HL-60 (cell line): Measurements from ENCODE around the gene BPIFB6.
A peak's percentile ranks its signal among the peaks of the same experiment; 100 is the strongest.

Source experiments
- DNase-seq, 2 experiments: peaks; one replicate each; pipeline ENCODE4 v3.0.0-alpha.2; 2010 to 2020; ENCODE audit warnings: low read depth in 1 of 2, low spot score in 1 of 2
- H3K27ac ChIP-seq: fragments of 250-450 bp; sonication (Bioruptor Pico); replicated peaks from 2 replicates; pipeline ENCODE4 v1.5.1; 2020; ENCODE audit warnings: mild to moderate bottlenecking, moderate library complexity
- H3K27me3 ChIP-seq: fragments of 250-450 bp; sonication (Bioruptor Pico); 2 replicates; pipeline ENCODE4 v1.5.1; 2021; ENCODE audit warnings: mild to moderate bottlenecking, moderate library complexity; ENCODE audit not compliant: insufficient read depth, poor library complexity, severe bottlenecking
- H3K4me3 ChIP-seq: replicated peaks from 2 replicates; pipeline ENCODE4 v1.5.1; 2011; ENCODE audit warnings: mild to moderate bottlenecking, control low read depth, low read length; ENCODE audit not compliant: insufficient read depth
- CTCF ChIP-seq: IDR thresholded peaks from one replicate; pipeline ENCODE4 v1.5.1; 2011; ENCODE audit warnings: low read length, control low read depth, inconsistent platforms; ENCODE audit not compliant: insufficient read depth
- GABPA ChIP-seq: IDR thresholded peaks from 2 replicates; pipeline ENCODE4 v1.6.1; 2012; ENCODE audit warnings: low read depth
- POLR2AphosphoS5 ChIP-seq: IDR thresholded peaks from 2 replicates; pipeline ENCODE4 v1.6.1; 2012; ENCODE audit warnings: low read depth
- REST ChIP-seq: IDR thresholded peaks from 2 replicates; pipeline ENCODE4 v1.6.1; 2012; ENCODE audit warnings: low read depth; ENCODE audit not compliant: insufficient replicate concordance
- SPI1 ChIP-seq: IDR thresholded peaks from 2 replicates; pipeline ENCODE4 v1.6.1; 2012; ENCODE audit warnings: low read depth, mild to moderate bottlenecking, borderline replicate concordance

Gene BPIFB6

GRCh38 chr20:33076662-33077372 lies 45.4 kb downstream of the BPIFB6 start:
- Histone ChIP-seq H3K27me3 (no peaks in the 10 kb centered on the region), H3K4me3 (no peak overlapping the region), H3K27ac (no peak overlapping the region)
- TF ChIP-seq REST (no peak), CTCF (peak; percentile 30), GABPA (no peak)
- peak in 1 of 2 experiments; percentile 7 for DNase-seq

GRCh38 chr20:33079259-33079658 lies 47.8 kb downstream of the BPIFB6 start, which contains the start of gene BPIFB4:
Gene BPIFB4 (plus strand): TSS chr20:33079643. CDS start chr20:33081527, 1,884 bp downstream.
- TF ChIP-seq CTCF, result no peak
- TF ChIP-seq POLR2AphosphoS5, result no peak
- no peak for TF ChIP-seq SPI1
- no peak for TF ChIP-seq REST
- no peak for TF ChIP-seq GABPA
- H3K27ac ChIP-seq, result no peak within 1 kb of the TSS
- DNase-seq, result peak in 1 of 2 experiments; percentile 3
- no peaks in the 10 kb centered on the region for H3K27me3 ChIP-seq
- no peak within 1 kb of the TSS for H3K4me3 ChIP-seq

DNA sequence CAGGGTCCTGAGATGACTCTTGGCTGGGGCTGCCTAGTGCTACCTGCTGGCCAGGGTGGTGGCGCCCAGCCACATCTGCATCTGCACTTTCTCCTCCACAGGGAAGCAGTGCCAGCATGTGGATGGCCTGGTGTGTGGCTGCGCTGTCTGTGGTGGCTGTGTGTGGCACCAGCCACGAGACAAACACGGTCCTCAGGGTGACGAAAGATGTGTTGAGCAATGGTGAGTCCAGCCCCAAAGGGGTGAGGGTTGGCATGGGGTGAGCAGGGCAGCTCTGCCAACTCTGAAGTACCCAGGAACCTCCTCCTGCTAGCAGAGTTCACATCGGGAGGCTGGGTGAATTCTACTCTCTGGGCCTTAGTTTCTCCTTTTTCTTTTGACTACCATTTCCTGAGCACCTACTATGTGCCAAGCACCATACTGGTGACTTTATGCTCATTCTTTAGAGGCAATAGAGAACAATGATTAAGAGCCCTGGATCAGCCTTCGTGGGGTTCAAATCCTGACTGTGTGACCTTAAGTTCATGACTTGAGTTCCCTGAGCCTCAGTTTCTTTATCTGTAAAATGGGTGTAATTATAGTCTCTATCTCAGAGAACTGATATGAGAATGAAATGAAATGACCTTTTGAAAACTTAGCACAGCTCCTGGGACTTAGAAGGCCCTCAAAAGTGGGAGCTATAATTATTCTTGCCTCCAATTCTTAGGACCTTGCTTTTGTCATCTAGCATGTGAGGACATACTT lies 50.1 kb downstream of the BPIFB6 start:
- Histone ChIP-seq H3K4me3 (no peak overlapping the region), H3K27ac (no peak overlapping the region), H3K27me3 (no peaks in the 10 kb centered on the region)
- TF ChIP-seq CTCF, result no peak
- peak; percentile 15 to 53 for DNase-seq

GRCh38 chr20:33082546-33082945 lies 51.1 kb downstream of the BPIFB6 start:
- no peak for TF ChIP-seq GABPA
- TF ChIP-seq POLR2AphosphoS5, result no peak
- no peak for TF ChIP-seq CTCF
- no peak for TF ChIP-seq SPI1
- TF ChIP-seq REST, result no peak
- H3K4me3 ChIP-seq, result no peak overlapping the region
- H3K27ac ChIP-seq, result no peak overlapping the region
- no peak for DNase-seq
- no peaks in the 10 kb centered on the region for H3K27me3 ChIP-seq
